GM12875 (cell line): ENCODE data around the gene A4GNT.

Experiments
- H3K4me3 ChIP-seq: one replicate; pipeline ENCODE4 v1.5.1; 2011; ENCODE audit warnings: low read depth, low read length, control low read depth
- TF ChIP-seq, protein P1 (sequence below): IDR thresholded peaks from 2 replicates; pipeline ENCODE4 v1.5.1; 2011; ENCODE audit warnings: low read depth, mild to moderate bottlenecking, control low read depth, inconsistent platforms, low read length, moderate library complexity, borderline replicate concordance; ENCODE audit not compliant: insufficient read depth

A4GNT gene

GRCh38 chr3:138118612-138119422 lies 13.4 kb downstream of the A4GNT start:
- H3K4me3 ChIP-seq: no peak overlapping the region
- TF ChIP-seq, protein P1, sequence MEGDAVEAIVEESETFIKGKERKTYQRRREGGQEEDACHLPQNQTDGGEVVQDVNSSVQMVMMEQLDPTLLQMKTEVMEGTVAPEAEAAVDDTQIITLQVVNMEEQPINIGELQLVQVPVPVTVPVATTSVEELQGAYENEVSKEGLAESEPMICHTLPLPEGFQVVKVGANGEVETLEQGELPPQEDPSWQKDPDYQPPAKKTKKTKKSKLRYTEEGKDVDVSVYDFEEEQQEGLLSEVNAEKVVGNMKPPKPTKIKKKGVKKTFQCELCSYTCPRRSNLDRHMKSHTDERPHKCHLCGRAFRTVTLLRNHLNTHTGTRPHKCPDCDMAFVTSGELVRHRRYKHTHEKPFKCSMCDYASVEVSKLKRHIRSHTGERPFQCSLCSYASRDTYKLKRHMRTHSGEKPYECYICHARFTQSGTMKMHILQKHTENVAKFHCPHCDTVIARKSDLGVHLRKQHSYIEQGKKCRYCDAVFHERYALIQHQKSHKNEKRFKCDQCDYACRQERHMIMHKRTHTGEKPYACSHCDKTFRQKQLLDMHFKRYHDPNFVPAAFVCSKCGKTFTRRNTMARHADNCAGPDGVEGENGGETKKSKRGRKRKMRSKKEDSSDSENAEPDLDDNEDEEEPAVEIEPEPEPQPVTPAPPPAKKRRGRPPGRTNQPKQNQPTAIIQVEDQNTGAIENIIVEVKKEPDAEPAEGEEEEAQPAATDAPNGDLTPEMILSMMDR: peak; percentile 86

- peak within 1 kb of the TSS; percentile 50 for H3K4me3 ChIP-seq
- TF ChIP-seq, protein P1: peak; percentile 72
Measured at GRCh38 chr3:138114988-138115971, 16.9 kb downstream of the A4GNT start, which contains the start of gene DZIP1L. Gene DZIP1L (minus strand): TSS chr3:138115608. CDS start chr3:138103971, 11,637 bp downstream.

DNA sequence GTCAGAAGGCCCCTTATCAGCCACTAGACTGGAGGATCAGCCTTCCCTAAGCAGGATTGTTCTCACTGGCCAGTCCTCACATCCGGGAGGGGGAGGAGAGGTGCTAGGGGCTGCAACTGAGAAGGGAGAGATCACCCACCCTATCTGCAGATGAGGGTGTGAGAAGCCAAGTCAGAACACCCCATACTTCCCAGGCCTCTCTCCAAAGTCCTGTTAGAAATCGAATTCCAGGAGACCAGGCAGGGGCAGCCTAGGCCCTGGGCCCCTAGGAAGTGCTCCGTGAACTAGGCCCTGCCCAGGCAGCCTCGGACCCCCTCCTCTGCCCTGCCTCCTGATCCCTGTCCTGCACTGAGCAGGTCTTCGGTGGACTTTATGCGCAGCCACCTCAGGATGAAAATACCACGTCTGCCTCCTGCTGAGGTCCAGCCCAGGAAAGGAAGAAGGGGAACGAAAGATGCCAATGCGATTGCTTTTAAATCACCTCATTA lies 17.7 kb downstream of the A4GNT start:
- no peak overlapping the region for H3K4me3 ChIP-seq
- TF ChIP-seq, protein P1: no peak

DNA sequence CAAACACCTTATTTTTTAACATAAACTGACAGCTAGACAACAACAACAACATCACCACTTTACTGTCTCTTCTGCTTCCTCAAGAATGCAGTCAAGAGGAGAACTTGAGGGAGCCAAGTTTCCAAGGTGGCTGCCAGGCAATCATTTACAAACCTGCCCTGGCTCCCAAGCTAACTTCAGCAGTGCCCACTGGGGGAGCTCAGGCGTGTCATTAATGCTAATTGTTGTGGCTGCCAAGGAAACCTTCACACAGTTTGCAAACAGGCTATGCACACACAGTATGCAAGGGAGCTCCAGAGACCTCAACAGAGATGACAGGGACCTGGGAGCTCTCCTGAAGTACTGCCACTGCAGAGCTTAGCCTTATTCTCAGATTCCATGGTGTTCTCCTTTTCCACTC lies 18.9 kb downstream of the A4GNT start:
- TF ChIP-seq, protein P1: no peak
- no peak overlapping the region for H3K4me3 ChIP-seq

GRCh38 chr3:138112362-138112761 lies 19.8 kb downstream of the A4GNT start:
- TF ChIP-seq, protein P1: no peak
- no peak overlapping the region for H3K4me3 ChIP-seq

GRCh38 chr3:138105598-138105997 lies 26.6 kb downstream of the A4GNT start:
- TF ChIP-seq, protein P1: no peak
- no peak overlapping the region for H3K4me3 ChIP-seq
